Fibroblast of peridontal ligament (primary cell): ENCODE data around the gene NLRC5.

Experiments used
- DNase-seq: peaks from one replicate; pipeline ENCODE4 v3.0.0-alpha.2; 2010; ENCODE audit errors: extremely low read depth

NLRC5 gene

DNA sequence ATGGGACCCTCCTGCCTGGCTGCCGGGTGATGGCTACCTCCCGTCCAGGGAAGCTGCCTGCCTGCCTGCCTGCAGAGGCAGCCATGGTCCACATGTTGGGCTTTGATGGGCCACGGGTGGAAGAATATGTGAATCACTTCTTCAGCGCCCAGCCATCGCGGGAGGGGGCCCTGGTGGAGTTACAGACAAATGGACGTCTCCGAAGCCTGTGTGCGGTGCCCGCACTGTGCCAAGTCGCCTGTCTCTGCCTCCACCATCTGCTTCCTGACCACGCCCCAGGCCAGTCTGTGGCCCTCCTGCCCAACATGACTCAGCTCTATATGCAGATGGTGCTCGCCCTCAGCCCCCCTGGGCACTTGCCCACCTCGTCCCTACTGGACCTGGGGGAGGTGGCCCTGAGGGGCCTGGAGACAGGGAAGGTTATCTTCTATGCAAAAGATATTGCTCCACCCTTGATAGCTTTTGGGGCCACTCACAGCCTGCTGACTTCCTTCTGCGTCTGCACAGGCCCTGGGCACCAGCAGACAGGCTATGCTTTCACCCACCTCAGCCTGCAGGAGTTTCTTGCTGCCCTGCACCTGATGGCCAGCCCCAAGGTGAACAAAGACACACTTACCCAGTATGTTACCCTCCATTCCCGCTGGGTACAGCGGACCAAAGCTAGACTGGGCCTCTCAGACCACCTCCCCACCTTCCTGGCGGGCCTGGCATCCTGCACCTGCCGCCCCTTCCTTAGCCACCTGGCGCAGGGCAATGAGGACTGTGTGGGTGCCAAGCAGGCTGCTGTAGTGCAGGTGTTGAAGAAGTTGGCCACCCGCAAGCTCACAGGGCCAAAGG is 36.8 kb downstream of the NLRC5 start:
- DNase-seq: no peak

DNA sequence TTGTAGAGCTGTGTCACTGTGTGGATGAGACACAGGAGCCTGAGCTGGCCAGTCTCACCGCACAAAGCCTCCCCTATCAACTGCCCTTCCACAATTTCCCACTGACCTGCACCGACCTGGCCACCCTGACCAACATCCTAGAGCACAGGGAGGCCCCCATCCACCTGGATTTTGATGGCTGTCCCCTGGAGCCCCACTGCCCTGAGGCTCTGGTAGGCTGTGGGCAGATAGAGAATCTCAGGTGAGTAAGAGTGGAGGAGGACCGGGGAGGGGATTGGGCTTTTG is 37.4 kb downstream of the NLRC5 start:
- no peak for DNase-seq

DNA sequence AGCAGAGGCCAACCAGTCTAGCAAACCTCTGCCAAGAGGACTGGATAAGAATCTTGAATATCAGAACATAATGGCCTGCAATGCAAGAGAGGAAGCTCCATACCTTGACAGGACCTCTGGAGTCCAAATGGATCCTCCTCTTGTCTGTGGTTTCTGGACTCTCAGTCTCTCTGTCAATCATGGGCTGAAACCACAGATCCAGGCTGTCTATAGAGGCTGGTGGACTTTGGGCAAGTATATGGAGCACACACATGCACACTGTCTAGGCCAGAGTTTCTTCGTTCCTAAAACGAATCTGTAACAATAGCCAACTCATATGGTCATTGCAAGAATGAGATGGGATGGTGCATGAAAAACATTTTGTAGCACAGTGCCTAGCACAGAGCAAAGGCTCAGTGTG is 37.7 kb downstream of the NLRC5 start:
- no peak for DNase-seq

- DNase-seq: no peak
Observed at GRCh38 chr16:57028086-57028485, 38.7 kb downstream of the NLRC5 start.

DNA sequence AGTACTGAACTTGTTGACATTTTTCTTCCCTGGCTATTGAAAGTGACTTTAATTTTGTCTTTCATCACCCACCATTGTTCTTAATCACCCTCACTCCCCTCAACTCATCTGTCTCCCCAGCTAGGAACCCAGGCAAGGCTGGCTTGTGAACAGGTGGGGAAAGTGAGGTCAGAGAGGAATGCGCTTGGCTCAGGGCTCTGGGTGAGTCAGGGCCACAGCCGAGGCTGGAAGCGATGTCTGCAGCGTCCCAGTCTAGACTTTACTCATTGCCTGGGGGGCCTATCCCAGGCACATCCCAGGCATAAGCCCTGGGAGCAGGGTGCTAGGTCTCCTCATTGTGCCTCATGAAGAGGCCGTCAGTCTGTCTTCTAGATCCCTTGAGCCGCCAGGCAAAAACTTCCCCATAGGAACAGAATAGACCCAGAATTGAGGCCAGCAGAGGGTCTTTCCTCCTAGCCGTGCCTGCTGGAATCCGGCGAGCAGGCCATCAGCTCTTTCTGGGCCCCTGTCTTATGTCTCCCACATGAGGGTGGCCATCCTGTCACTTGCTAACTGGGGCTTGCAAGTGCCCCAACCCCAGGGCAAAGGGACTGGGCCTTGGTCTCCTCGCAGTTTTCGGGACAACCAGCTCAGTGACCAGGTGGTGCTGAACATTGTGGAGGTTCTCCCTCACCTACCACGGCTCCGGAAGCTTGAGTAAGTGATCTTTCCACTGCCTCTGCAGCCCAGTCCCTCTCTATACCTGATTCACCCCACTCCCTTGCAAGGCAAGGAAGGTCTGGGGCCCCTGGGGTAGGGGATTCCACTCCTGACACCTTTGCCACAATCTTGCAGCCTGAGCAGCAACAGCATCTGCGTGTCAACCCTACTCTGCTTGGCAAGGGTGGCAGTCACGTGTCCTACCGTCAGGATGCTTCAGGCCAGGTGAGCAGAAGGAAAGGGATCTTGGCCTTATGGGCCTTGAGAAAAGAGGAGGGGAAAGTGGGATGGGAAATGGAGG is 40.1 kb downstream of the NLRC5 start:
- no peak for DNase-seq

DNA sequence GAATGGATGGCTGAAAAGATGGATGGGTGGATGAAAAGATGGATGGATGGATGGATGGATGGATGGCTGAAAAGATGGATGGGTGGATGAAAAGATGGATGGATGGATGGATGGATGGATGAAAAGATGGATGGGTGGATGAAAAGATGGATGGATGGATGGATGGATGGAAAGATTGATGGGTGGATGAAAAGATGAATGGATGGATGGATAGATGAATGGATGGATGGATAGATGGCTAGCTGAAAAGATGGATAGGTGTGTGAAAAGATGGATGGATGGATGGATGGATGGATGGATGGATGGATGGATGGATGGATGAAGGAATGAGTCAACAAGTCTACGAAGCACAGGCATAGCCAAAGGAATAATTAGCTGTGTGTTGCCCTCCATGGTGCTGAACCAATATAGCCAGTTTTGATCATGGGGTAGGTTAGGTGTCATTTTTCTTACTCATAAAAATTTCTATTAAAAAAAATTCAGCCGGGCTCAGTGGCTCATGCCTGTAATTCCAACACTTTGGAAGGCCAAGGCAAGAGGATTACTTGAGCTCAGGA is 41.1 kb downstream of the NLRC5 start:
- no peak for DNase-seq

DNA sequence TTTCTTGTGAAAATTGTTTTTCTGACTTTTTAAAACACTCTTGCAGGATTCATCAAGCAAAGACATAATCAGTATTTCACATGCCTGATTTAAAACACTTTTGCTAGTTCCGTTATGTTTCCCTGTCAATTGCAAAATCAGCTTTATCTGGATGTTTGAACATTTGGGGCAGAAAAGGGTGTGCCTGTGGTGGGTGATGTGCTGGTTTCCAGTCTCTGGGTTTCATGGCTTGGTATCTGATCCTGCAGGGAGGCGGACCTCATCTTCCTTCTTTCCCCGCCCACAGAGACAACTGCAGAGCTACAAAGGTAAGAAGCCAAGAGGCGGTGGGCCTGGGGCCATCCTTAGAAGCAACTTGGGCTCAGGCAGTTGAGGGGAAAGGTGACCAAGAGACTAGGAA is 41.8 kb downstream of the NLRC5 start:
- no peak for DNase-seq

GRCh38 chr16:57032346-57032745 is 43.0 kb downstream of the NLRC5 start:
- DNase-seq: no peak

GRCh38 chr16:57032931-57033330 is 43.6 kb downstream of the NLRC5 start:
- no peak for DNase-seq

DNA sequence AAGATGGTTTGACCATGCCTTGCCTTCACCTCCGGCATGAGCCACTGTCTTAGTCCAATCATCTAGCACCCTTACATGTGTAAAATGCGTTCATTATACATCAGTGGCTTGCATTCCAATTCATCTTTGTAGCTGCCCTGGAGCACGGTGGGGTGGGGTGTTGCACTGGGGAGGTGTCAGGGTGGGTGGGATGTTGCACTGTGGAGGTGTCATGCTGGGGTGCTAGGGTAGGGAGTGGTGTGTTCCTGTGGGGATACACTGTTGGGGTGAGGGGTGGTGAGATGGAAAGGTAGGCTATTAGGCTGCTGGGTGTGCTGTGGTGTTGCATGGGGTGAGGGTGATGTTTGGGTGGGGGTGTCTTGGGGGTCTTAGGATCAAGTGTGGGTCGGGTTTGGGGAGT is 47.0 kb downstream of the NLRC5 start:
- DNase-seq: no peak

DNA sequence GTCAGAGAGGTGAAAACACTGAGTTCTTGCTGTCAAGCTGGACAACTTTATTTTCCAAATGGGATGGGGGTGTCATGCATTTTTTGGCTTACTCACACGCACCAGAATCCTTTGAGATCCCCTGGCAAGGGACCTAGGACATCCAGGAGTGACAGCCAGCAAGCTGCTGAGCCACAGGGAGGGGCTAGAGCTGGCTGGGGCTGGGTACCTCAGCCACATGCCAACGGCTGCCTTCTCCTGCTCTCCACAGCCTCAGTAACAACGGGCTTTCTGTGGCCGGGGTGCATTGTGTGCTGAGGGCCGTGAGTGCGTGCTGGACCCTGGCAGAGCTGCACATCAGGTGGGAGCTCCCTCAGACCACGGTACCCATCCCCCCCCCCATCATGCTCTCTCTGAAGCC is 47.6 kb downstream of the NLRC5 start:
- no peak for DNase-seq

- DNase-seq: peak; percentile 45
Observed at GRCh38 chr16:57038166-57038565, 48.8 kb downstream of the NLRC5 start.

DNA sequence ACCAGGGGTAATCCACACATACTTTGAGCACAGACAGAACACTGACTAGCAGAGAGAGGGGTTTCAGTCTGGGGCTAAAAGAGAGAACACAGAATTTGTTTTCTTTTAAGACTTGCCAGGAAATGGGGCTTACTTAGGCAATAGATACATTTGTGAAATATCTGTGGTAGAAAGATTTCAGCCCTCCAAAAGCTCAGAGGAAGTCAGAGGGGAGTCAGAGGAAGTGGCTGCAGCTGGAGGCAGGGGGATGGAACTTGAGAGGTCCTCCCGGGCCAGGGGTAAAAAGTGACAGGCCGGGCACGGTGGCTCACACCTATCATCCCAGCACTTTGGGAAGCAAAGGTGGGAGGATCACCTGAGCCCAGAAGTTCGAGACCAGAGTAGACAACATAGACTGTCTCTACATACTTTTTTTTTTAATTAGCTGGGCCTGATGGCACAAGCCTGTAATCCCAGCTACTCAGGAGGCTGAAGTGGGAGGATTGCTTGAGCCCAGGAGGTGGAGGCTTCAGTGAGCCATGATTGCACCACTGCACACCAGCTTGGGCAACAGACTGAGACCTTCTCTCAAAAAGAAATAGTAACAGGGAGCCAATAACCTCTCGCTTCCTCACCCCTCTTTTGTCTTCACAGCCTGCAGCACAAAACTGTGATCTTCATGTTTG is 49.9 kb downstream of the NLRC5 start:
- peak; percentile 81 for DNase-seq

- DNase-seq: no peak
Observed at GRCh38 chr16:57041182-57042156, 52.1 kb downstream of the NLRC5 start.

GRCh38 chr16:57042157-57043111 is 53.1 kb downstream of the NLRC5 start:
- DNase-seq: no peak

- no peak for DNase-seq
Observed at GRCh38 chr16:57043248-57043647, 53.9 kb downstream of the NLRC5 start.

DNA sequence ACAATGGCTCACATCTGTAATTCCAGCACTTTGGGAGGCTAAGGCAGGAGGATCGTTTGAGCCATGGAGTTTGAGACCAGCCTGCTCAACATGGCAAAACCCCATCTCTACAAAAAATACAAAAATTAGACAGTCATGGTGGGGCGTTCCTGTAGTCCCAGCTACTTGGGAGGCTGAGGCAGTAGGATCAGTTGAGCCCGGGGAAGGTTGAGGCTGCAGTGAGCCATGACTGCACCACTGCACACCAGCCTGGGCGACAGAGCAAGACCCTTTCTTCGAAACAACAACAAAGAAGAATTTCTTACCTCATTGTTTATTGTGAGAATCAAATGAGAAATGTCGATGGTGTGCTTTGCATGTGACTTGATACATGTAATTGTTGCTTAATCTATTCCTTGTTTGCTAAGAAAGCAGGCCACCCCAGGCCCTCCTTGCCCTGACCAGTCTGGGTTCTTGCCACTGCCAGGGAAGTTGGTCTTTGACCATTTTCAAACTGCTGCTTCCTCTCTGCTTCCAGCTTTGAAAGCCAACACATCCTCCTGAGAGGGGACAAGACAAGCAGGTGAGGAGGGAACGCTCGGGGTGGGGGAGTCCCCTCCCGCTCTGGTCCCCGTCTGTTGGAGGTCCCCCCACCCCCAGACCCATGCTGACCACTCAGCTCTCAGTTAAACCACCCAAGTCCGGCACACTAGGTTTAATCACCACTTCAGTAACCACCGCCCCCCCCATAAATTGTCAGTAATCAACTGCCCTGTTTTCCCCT is 55.8 kb downstream of the NLRC5 start:
- DNase-seq: peak; percentile 40

DNA sequence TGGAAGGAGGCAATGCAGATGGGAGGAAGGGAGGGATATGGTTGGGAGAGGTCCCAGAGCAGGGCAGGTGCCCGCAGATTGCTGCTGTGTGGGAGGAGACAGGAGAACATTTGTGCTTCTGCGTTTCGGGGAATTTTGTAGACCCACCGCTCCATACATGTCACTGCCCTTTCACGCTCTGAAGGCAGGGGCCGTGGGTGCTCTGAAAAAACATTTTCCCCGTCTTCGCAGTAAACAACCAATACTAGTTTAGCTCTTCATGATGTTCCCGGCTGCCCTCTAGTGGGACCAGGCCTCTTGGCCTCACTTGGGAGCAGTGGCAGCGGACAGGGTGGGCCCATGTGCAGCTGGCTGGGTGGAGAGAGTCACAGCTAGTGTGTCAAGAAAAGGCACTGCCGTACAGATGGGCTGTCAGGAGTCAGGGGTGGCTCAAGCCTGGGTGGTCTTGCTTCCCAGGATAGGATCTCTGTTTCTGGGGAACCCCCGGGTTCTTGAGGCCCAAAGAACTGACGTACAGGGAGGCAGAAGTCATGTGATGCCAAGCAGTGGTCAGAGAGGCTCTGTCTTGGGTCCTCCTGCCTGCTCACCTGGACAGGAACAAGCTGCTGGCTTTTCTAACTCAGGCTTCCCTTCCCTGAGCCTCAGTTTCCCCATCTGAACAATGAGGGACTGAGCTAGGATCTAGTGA is 56.5 kb downstream of the NLRC5 start:
- peak; percentile 60 for DNase-seq
